CD14-positive monocyte (primary cell): ENCODE data around the gene TGFBR3. TPM values are rescaled to one million over a fixed set of nuclear protein-coding genes. Genes with fewer than 3 reads are reported as not detected.

Experiments
- DNase-seq, 3 donors: peaks; one replicate each; pipeline ENCODE4 v3.0.0-alpha.2; 2011 to 2022
- H2AFZ ChIP-seq: 2 replicates; pipeline ENCODE4 v1.6.0; 2012; ENCODE audit warnings: mild to moderate bottlenecking, low read depth, low read length, inconsistent platforms; ENCODE audit not compliant: insufficient read depth, poor library complexity, severe bottlenecking
- H3K27ac ChIP-seq, 2 donors: 1 replicate in 1 of 2; 2 replicates in 1 of 2; pipeline ENCODE4 v1.5.1; 2012 to 2013; ENCODE audit warnings: low read length in 2 of 2, control low read depth in 1 of 2, inconsistent platforms in 1 of 2, low read depth in 1 of 2, mild to moderate bottlenecking in 1 of 2
- H3K27me3 ChIP-seq, 2 donors: one replicate each; pipeline versions ENCODE4 v1.6.0 to v1.6.1; 2011 to 2013; ENCODE audit warnings: low read length in 2 of 2; ENCODE audit not compliant: control insufficient read depth in 2 of 2, insufficient read depth in 2 of 2
- H3K36me3 ChIP-seq, 2 donors: replicated peaks in 1 of 2; 1 replicate in 1 of 2; 2 replicates in 1 of 2; pipeline versions ENCODE4 v1.5.1 to v1.6.1; 2012 to 2013; ENCODE audit warnings: low read length in 2 of 2, control low read depth in 1 of 2, inconsistent platforms in 1 of 2, mild to moderate bottlenecking in 1 of 2; ENCODE audit not compliant: insufficient read depth in 2 of 2, control insufficient read depth in 1 of 2
- H3K4me1 ChIP-seq, 2 donors: 1 replicate in 1 of 2; 2 replicates in 1 of 2; pipeline versions ENCODE4 v1.5.1 to v1.6.1; 2012 to 2013; ENCODE audit warnings: low read length in 2 of 2, control low read depth in 1 of 2, inconsistent platforms in 1 of 2, mild to moderate bottlenecking in 1 of 2, moderate library complexity in 1 of 2; ENCODE audit not compliant: insufficient read depth in 2 of 2, control insufficient read depth in 1 of 2
- H3K4me2 ChIP-seq: replicated peaks from 2 replicates; pipeline ENCODE3; 2012; ENCODE audit warnings: low read length, moderate library complexity, mild to moderate bottlenecking; ENCODE audit not compliant: poor library complexity, severe bottlenecking; ENCODE audit errors: extremely low read depth
- H3K4me3 ChIP-seq, 3 experiments: fragments of 200-600 bp in 1 of 3; sonication (generic) in 1 of 3; replicated peaks in 1 of 3; 1 replicate in 2 of 3; 2 replicates in 1 of 3; pipeline ENCODE4 v1.5.1; 2011 to 2013; ENCODE audit warnings: low read length in 3 of 3, mild to moderate bottlenecking in 3 of 3, control low read depth in 2 of 3, low read depth in 2 of 3, inconsistent platforms in 1 of 3, moderate library complexity in 1 of 3
- H3K79me2 ChIP-seq: 2 replicates; pipeline ENCODE4 v1.6.0; 2012; ENCODE audit warnings: mild to moderate bottlenecking, control low read depth, inconsistent platforms, low read length, moderate library complexity; ENCODE audit not compliant: insufficient read depth
- H3K9ac ChIP-seq: 2 replicates; pipeline ENCODE4 v1.6.0; 2017; ENCODE audit warnings: low read length, mild to moderate bottlenecking; ENCODE audit not compliant: insufficient read depth, poor library complexity, severe bottlenecking
- H3K9me3 ChIP-seq, 2 donors: replicated peaks in 1 of 2; 1 replicate in 1 of 2; 2 replicates in 1 of 2; pipeline versions ENCODE4 v1.5.1 to v1.6.1; 2012 to 2013; ENCODE audit warnings: low read length in 2 of 2, control low read depth in 1 of 2; ENCODE audit not compliant: control insufficient read depth in 1 of 2, insufficient read depth in 1 of 2
- H4K20me1 ChIP-seq: 2 replicates; pipeline ENCODE4 v1.6.0; 2012; ENCODE audit warnings: mild to moderate bottlenecking, low read length, control low read depth, moderate library complexity; ENCODE audit not compliant: insufficient read depth
- H3K27ac Mint-ChIP-seq, 7 donors: one replicate each; pipeline ENCODE4 v1.8.0; 2020; ENCODE audit warnings: mild to moderate bottlenecking in 7 of 7, mixed read lengths in 7 of 7, moderate library complexity in 6 of 7, inconsistent platforms in 2 of 7
- H3K27me3 Mint-ChIP-seq, 3 donors: one replicate each; pipeline ENCODE4 v1.8.0; 2021 to 2022; ENCODE audit warnings: low read depth in 3 of 3, mild to moderate bottlenecking in 3 of 3, mixed read lengths in 3 of 3, moderate library complexity in 3 of 3, inconsistent platforms in 1 of 3
- H3K36me3 Mint-ChIP-seq, 2 donors: one replicate each; pipeline ENCODE4 v1.8.0; 2020; ENCODE audit warnings: mixed read lengths in 2 of 2, inconsistent platforms in 1 of 2, mild to moderate bottlenecking in 1 of 2
- H3K4me1 Mint-ChIP-seq: one replicate; pipeline ENCODE4 v1.8.0; 2020; ENCODE audit warnings: mild to moderate bottlenecking, mixed read lengths
- H3K4me3 Mint-ChIP-seq, 2 donors: one replicate each; pipeline ENCODE4 v1.8.0; 2020; ENCODE audit warnings: mild to moderate bottlenecking in 2 of 2, mixed read lengths in 2 of 2, moderate library complexity in 1 of 2
- H3K9me3 Mint-ChIP-seq, 7 donors: one replicate each; pipeline ENCODE4 v1.8.0; 2020 to 2022; ENCODE audit warnings: mixed read lengths in 7 of 7, mild to moderate bottlenecking in 6 of 7, moderate library complexity in 6 of 7, inconsistent platforms in 2 of 7
- WGBS: methylation state at CpG from one replicate; pipeline ENCODE4 v1.1.5; 2013; ENCODE audit warnings: missing lambda C conversion rate; ENCODE audit not compliant: insufficient coverage; 5-methylcytosine and 5-hydroxymethylcytosine counted together
- intact Hi-C, 2 donors: fragments of 100-400 bp; cut with micrococcal nuclease; formaldehyde crosslinking; loops; one replicate each; pipeline versions ENCODE4 v1.15.0 to v1.15.1; 2023
- polyA plus RNA-seq, 3 donors: library from polyadenylated mRNA; depleted of rRNA in 1 of 3; unstranded in 2 of 3; stranded (reverse) in 1 of 3; fragments of 300-500 nt in 2 of 3; fragments of >200 nt in 1 of 3; fragmentation: Illumina TruSeq in 2 of 3; gene quantifications; 1 replicate in 2 of 3; 2 replicates in 1 of 3; pipeline ENCODE4 v1.2.3, GENCODE V29; 2012 to 2021
- TF ChIP-seq, protein P1 (sequence below): fragments of 200-600 bp; IDR thresholded peaks from one replicate; pipeline ENCODE4 v1.8.0; 2022; ENCODE audit warnings: antibody characterized with exemption, mild to moderate bottlenecking

Gene TGFBR3
- polyA plus RNA-seq, 3 donors, result 0.09 to 0.28 (median 0.20) TPM

DNA sequence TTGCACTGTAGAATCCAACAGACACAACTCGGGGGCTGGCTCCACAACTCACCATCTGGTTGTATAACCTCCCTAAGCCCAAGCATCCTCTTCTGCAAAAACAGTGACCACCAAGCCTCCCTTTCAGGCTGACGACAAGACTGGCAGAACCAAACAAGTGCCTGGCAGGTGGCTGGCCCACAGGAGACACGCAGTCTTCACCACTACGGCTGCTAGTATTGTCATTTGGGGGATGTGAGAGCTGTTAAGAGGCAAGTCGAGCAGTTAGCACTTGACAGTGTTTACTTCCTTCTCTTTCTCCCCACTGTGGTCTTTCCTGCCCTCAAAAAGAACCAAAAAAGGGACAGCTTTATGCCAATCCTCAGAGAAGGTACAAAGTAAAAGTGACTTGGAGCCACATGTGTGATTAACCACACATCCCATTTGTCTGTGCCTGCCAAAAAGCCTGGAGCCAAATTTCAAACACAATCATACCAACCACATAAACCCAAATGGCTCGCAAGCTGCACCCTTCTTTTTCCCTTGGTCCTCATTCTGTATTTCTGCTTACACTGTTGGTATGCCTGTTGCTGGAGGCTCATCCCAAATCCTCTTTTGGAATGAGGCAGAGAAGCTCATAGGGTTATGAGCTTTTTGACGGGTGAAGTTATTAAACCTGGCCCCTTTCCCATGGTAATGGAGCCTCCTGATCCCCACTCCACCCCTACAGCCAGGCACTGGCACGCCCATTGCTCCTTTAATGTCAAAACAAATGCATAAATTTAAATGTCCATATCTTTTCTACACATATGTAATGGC lies 94.1 kb downstream of the TGFBR3 start:
- peaks cover 0 to 5% (median 0%) of the 10 kb centered on the region in 7 donors for H3K9me3 Mint-ChIP-seq
- no peaks in the 10 kb centered on the region for H4K20me1 ChIP-seq

DNA sequence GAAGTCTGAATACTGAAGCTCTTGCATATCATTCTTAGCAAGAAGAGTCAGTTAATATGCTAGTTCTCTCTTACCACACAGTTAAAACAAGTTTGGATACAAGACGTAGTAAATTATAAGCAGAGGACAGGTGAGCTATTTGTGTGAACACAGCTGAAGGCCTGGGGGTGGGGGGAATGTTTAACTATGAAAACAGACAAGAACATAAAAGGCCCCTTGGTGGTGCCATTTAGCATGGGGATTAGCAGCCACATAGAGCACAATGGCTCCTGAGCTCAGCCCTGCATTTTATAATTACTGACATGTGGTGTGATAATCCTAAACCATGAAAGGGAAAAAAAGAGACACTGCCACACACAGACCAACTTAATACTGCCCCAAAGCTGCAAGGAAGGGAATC lies 94.8 kb downstream of the TGFBR3 start:
- WGBS, result no CpG with 5 or more reads among the region's 1 CpG
- Histone ChIP-seq H4K20me1 (no peaks in the 10 kb centered on the region), H3K79me2 (no peaks in the 10 kb centered on the region), H3K9ac (no peak overlapping the region), H3K4me2 (no peak overlapping the region), H3K4me1 (no peaks in the 10 kb centered on the region), H3K27me3 (no peaks in the 10 kb centered on the region), H3K36me3 (no peaks in the 10 kb centered on the region), H3K27ac (no peak overlapping the region), H2AFZ (no peak overlapping the region), H3K4me3 (no peak overlapping the region), H3K9me3 (no peaks in the 10 kb centered on the region)
- Mint-ChIP-seq H3K27me3 (peaks cover 0 to 5% (median 3%) of the 10 kb centered on the region in 3 donors), H3K27ac (no peak overlapping the region), H3K4me3 (no peak overlapping the region), H3K4me1 (no peaks in the 10 kb centered on the region), H3K36me3 (no peaks in the 10 kb centered on the region), H3K9me3 (peaks cover 0 to 5% (median 0%) of the 10 kb centered on the region in 7 donors)
- DNase-seq, result no peak
- TF ChIP-seq, protein P1, sequence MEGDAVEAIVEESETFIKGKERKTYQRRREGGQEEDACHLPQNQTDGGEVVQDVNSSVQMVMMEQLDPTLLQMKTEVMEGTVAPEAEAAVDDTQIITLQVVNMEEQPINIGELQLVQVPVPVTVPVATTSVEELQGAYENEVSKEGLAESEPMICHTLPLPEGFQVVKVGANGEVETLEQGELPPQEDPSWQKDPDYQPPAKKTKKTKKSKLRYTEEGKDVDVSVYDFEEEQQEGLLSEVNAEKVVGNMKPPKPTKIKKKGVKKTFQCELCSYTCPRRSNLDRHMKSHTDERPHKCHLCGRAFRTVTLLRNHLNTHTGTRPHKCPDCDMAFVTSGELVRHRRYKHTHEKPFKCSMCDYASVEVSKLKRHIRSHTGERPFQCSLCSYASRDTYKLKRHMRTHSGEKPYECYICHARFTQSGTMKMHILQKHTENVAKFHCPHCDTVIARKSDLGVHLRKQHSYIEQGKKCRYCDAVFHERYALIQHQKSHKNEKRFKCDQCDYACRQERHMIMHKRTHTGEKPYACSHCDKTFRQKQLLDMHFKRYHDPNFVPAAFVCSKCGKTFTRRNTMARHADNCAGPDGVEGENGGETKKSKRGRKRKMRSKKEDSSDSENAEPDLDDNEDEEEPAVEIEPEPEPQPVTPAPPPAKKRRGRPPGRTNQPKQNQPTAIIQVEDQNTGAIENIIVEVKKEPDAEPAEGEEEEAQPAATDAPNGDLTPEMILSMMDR, result no peak
- intact Hi-C loops, result no loop called here

More for the DNA sequence above, 94.1 kb downstream of the TGFBR3 start:
- no peak overlapping the region for H2AFZ ChIP-seq
- Mint-ChIP-seq H3K4me3 (no peak overlapping the region), H3K27ac (no peak overlapping the region), H3K27me3 (peaks cover 0 to 5% (median 3%) of the 10 kb centered on the region in 3 donors), H3K4me1 (no peaks in the 10 kb centered on the region), H3K36me3 (no peaks in the 10 kb centered on the region)
- H3K9me3 ChIP-seq, result no peaks in the 10 kb centered on the region
- intact Hi-C loops, result no loop called here
- no peaks in the 10 kb centered on the region for H3K79me2 ChIP-seq
- no peak overlapping the region for H3K4me3 ChIP-seq
- H3K9ac ChIP-seq, result no peak overlapping the region
- WGBS, result 59% methylated on average over 2 of the region's 8 CpGs
- TF ChIP-seq, protein P1, result no peak
- H3K4me2 ChIP-seq, result no peak overlapping the region
- H3K4me1 ChIP-seq, result no peaks in the 10 kb centered on the region
- DNase-seq, result no peak
- H3K27me3 ChIP-seq, result no peaks in the 10 kb centered on the region
- no peaks in the 10 kb centered on the region for H3K36me3 ChIP-seq
- H3K27ac ChIP-seq, result no peak overlapping the region
